Smooth muscle cell (in vitro differentiated cells): ENCODE measurements around the gene TBC1D2. TPM values are rescaled to one million over a fixed set of nuclear protein-coding genes. Genes with fewer than 3 reads are reported as not detected.

ENCODE experiments used
- DNase-seq: peaks from one replicate; lab custom pipeline; 2025; ENCODE audit not compliant: unreplicated experiment; lab: John Stamatoyannopoulos, UW
- H2AFZ ChIP-seq: fragments of 200-600 bp; sonication (generic); 2 replicates; pipeline ENCODE4 v1.6.0; 2016; ENCODE audit warnings: antibody characterized with exemption, low read depth, mild to moderate bottlenecking
- H3F3A ChIP-seq: fragments of 200-600 bp; sonication (generic); 2 replicates; pipeline ENCODE4 v1.6.0; 2017; ENCODE audit warnings: antibody characterized with exemption, low read depth
- H3K27ac ChIP-seq: fragments of 200-600 bp; sonication (generic); 2 replicates; pipeline ENCODE4 v1.5.1; 2016; ENCODE audit warnings: low read depth, mild to moderate bottlenecking
- H3K27me3 ChIP-seq: fragments of 200-600 bp; sonication (generic); 2 replicates; pipeline ENCODE4 v1.6.1; 2016; ENCODE audit warnings: low read depth, mild to moderate bottlenecking
- H3K36me3 ChIP-seq: fragments of 200-600 bp; sonication (generic); 2 replicates; pipeline ENCODE4 v1.5.1; 2016; ENCODE audit warnings: low read depth
- H3K4me1 ChIP-seq: fragments of 200-600 bp; sonication (generic); 2 replicates; pipeline ENCODE4 v1.5.1; 2016; ENCODE audit warnings: low read depth
- H3K4me2 ChIP-seq: fragments of 200-600 bp; sonication (generic); 2 replicates; pipeline ENCODE4 v1.6.0; 2016; ENCODE audit warnings: mild to moderate bottlenecking
- H3K4me3 ChIP-seq: fragments of 200-600 bp; sonication (generic); 2 replicates; pipeline ENCODE4 v1.5.1; 2016; ENCODE audit warnings: mild to moderate bottlenecking
- H3K79me2 ChIP-seq: fragments of 200-600 bp; sonication (generic); 2 replicates; pipeline ENCODE4 v1.6.0; 2016; ENCODE audit warnings: low read depth, mild to moderate bottlenecking
- H3K9ac ChIP-seq: fragments of 200-600 bp; sonication (generic); 2 replicates; pipeline ENCODE4 v1.6.0; 2016; ENCODE audit warnings: low read depth
- H3K9me3 ChIP-seq: fragments of 200-600 bp; sonication (generic); replicated peaks from 2 replicates; pipeline ENCODE4 v1.5.1; 2016; ENCODE audit warnings: low read depth
- H4K20me1 ChIP-seq: fragments of 200-600 bp; sonication (generic); 2 replicates; pipeline ENCODE4 v1.6.0; 2016; ENCODE audit warnings: low read depth
- WGBS: methylation state at CpG from one replicate; pipeline ENCODE4 v1.1.7; 2016; ENCODE audit warnings: low lambda C conversion rate; 5-methylcytosine and 5-hydroxymethylcytosine counted together
- polyA plus RNA-seq: library from polyadenylated mRNA; unstranded; fragments of >200 nt; fragmentation: Nextera tagmentation; extraction: Ambion mirVana; gene quantifications from 2 replicates; pipeline ENCODE4 v1.2.1, GENCODE V29; 2016
- total RNA-seq: library from RNA; depleted of rRNA; stranded (reverse); fragments of >200 nt; gene quantifications from 2 replicates; pipeline ENCODE4 v1.2.3, GENCODE V29; 2014
- TF ChIP-seq, protein P1 (sequence below): fragments of 200-600 bp; sonication (generic); IDR thresholded peaks from 2 replicates; pipeline ENCODE4 v1.5.1; 2017; ENCODE audit warnings: borderline replicate concordance, mild to moderate bottlenecking, antibody characterized with exemption; ENCODE audit not compliant: insufficient read depth, poor library complexity, severe bottlenecking

TBC1D2 gene
- total and polyA plus RNA-seq, 2 experiments from 2014 or later: 7.7 to 8.6 TPM

DNA sequence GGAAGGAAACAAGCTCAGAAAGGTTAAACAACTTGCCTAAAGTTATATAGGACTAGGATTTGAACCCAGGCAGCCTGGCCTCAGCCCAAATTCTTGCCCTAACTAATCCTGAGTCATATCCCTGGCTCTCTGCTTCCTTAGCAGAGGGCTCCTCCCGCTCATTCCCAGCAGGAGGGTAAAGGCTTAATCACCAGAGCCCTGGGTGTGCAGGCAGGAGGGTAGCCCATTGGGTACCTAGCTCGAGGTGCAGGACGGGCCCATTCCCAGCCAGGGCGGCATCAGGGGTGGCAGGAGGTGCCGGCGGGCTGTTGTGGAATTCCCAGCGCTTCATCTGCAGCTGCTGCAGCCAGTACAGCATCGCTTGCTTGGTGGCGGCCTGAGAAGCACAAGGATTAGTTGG is 3.9 kb downstream of the TBC1D2 start:
- no peak overlapping the region for H3K4me2 ChIP-seq
- H3K36me3 ChIP-seq: no peaks in the 10 kb centered on the region
- no peak overlapping the region for H2AFZ ChIP-seq
- TF ChIP-seq, protein P1, sequence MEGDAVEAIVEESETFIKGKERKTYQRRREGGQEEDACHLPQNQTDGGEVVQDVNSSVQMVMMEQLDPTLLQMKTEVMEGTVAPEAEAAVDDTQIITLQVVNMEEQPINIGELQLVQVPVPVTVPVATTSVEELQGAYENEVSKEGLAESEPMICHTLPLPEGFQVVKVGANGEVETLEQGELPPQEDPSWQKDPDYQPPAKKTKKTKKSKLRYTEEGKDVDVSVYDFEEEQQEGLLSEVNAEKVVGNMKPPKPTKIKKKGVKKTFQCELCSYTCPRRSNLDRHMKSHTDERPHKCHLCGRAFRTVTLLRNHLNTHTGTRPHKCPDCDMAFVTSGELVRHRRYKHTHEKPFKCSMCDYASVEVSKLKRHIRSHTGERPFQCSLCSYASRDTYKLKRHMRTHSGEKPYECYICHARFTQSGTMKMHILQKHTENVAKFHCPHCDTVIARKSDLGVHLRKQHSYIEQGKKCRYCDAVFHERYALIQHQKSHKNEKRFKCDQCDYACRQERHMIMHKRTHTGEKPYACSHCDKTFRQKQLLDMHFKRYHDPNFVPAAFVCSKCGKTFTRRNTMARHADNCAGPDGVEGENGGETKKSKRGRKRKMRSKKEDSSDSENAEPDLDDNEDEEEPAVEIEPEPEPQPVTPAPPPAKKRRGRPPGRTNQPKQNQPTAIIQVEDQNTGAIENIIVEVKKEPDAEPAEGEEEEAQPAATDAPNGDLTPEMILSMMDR: no peak
- peaks cover 6% of the 10 kb centered on the region for H3F3A ChIP-seq
- H3K9ac ChIP-seq: no peak overlapping the region
- no peaks in the 10 kb centered on the region for H3K9me3 ChIP-seq
- H3K4me3 ChIP-seq: no peak overlapping the region
- peaks cover 4% of the 10 kb centered on the region for H3K4me1 ChIP-seq
- H4K20me1 ChIP-seq: no peaks in the 10 kb centered on the region
- peaks cover 12% of the 10 kb centered on the region for H3K79me2 ChIP-seq
- DNase-seq: no peak
- H3K27me3 ChIP-seq: no peaks in the 10 kb centered on the region
- 92% methylated on average over 9 of the region's 9 CpGs for WGBS
- H3K27ac ChIP-seq: no peak overlapping the region

DNA sequence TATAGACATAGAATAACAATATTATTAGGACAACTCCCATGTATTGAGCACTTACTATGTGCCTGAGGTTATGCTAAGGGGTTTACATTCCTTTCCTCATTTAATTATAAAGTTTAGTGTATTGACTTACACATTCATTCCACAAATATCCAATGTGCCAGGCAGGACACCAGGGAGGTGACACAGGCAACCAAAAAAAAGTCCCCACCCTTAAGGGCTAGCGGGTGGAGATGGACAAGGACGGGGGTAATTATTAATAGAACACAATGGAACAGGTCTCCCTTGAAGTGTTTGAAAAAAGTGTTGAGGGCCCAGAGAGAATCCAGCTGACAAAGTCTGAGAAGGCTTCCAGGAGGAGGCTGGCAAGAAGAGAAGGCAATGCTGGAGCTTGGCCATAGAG is 5.7 kb downstream of the TBC1D2 start:
- Histone ChIP-seq H3K4me2 (no peak overlapping the region), H4K20me1 (no peaks in the 10 kb centered on the region), H3K9me3 (no peaks in the 10 kb centered on the region), H3K27ac (peak overlapping the region; percentile 95), H2AFZ (no peak overlapping the region), H3K27me3 (no peaks in the 10 kb centered on the region), H3K4me1 (no peaks in the 10 kb centered on the region), H3F3A (no peaks in the 10 kb centered on the region), H3K4me3 (no peak overlapping the region), H3K36me3 (no peaks in the 10 kb centered on the region), H3K79me2 (peaks cover 10% of the 10 kb centered on the region), H3K9ac (no peak overlapping the region)
- TF ChIP-seq, protein P1: no peak
- DNase-seq: no peak
- 95% methylated on average over 2 of the region's 2 CpGs for WGBS

DNA sequence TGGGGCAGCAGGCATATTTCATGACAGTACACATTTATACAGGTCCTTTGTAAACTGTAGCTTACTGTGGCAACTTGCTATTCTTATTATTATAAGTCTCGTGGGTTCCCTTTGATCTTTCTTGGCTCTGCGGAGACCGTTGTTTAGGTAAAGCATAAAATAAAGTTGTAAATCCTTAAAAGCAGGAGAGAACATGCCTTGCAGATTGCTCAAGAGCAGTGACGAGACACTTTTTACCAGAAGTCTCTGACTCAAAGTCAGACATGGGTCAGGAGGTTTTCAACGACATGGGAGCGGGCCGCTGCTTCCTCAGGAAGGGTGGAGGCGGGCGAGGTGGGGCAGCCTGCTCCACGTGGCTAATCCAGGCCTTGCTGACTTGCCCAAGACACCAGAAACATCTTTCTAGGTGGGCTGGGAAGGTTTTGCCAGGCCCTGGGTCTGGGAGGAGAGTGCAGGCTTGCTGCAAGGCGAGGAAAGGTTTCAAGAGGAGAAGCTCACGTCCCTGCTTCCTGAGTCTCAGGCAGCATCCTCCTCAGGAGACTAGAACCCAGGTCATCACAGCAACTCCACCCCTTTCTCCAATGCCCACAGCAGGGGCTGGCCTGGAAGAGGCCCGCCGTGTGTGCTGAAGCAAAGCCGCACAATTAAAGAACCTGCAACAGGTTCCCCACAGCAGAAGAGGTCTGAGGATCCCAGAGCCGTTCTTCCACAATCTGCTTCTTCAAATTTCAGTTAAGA is 6.5 kb downstream of the TBC1D2 start:
- Histone ChIP-seq H3F3A (no peaks in the 10 kb centered on the region), H4K20me1 (no peaks in the 10 kb centered on the region), H3K4me1 (peaks cover 3% of the 10 kb centered on the region), H3K27me3 (no peaks in the 10 kb centered on the region), H3K27ac (peak overlapping the region; percentile 95), H3K9ac (peak overlapping the region; percentile 71), H3K4me2 (peak overlapping the region; percentile 69), H2AFZ (peak overlapping the region; percentile 15), H3K9me3 (no peaks in the 10 kb centered on the region), H3K4me3 (no peak overlapping the region), H3K79me2 (peaks cover 4% of the 10 kb centered on the region), H3K36me3 (no peaks in the 10 kb centered on the region)
- no peak for DNase-seq
- TF ChIP-seq, protein P1: no peak
- whole genome bisulfite sequencing: 37% methylated on average over 16 of the region's 16 CpGs
